ENCODE results near the gene SEC14L5.

GRCh38 chr16:4928227-4928626, 29.9 kb upstream of the SEC14L5 start:
- TF ChIP-seq PBX3 (IDR thresholded peaks at IDR 0.05; ENCODE audit: insufficient replicate concordance, low read depth, low read length) (no peak), TAF1 (IDR thresholded peaks at IDR 0.05; ENCODE audit: borderline replicate concordance, low read depth, low read length) (no peak), ZNF217 (IDR thresholded peaks at IDR 0.05) (no peak), RFX5 (IDR thresholded peaks at IDR 0.05; ENCODE audit: low read depth, low read length) (no peak), BCL11A (IDR thresholded peaks at IDR 0.05; ENCODE audit: low read depth, low read length) (no peak), CHD4 (IDR thresholded peaks at IDR 0.05) (no peak)

All from GM12878 (cell line).